Duodenal mucosa (tissue), 2 donors: Measurements from ENCODE around the gene SEMA4D.

ENCODE experiments used
- H3K27ac ChIP-seq: one replicate; pipeline ENCODE4 v1.7.0; 2013; ENCODE audit warnings: low read depth, low read length
- H3K27me3 ChIP-seq, 2 donors: one replicate each; pipeline ENCODE4 v1.7.0; 2013; ENCODE audit warnings: low read length in 2 of 2, control low read depth in 1 of 2; ENCODE audit not compliant: insufficient read depth in 2 of 2, control insufficient read depth in 1 of 2
- H3K36me3 ChIP-seq, 2 donors: one replicate each; pipeline ENCODE4 v1.7.0; 2013; ENCODE audit warnings: low read length in 2 of 2, control low read depth in 1 of 2; ENCODE audit not compliant: insufficient read depth in 2 of 2, control insufficient read depth in 1 of 2
- H3K4me1 ChIP-seq, 2 donors: one replicate each; pipeline ENCODE4 v1.7.0; 2013; ENCODE audit warnings: low read length in 2 of 2, control low read depth in 1 of 2; ENCODE audit not compliant: insufficient read depth in 2 of 2, control insufficient read depth in 1 of 2
- H3K4me3 ChIP-seq, 2 donors: one replicate each; pipeline ENCODE4 v1.7.0; 2013; ENCODE audit warnings: low read length in 2 of 2, low read depth in 1 of 2
- H3K9ac ChIP-seq, 2 donors: one replicate each; pipeline ENCODE4 v1.7.0; 2013; ENCODE audit warnings: low read length in 2 of 2, low read depth in 1 of 2
- H3K9me3 ChIP-seq, 2 donors: one replicate each; pipeline ENCODE4 v1.7.0; 2013; ENCODE audit warnings: low read length in 2 of 2, control low read depth in 1 of 2; ENCODE audit not compliant: control insufficient read depth in 1 of 2

Gene SEMA4D

DNA sequence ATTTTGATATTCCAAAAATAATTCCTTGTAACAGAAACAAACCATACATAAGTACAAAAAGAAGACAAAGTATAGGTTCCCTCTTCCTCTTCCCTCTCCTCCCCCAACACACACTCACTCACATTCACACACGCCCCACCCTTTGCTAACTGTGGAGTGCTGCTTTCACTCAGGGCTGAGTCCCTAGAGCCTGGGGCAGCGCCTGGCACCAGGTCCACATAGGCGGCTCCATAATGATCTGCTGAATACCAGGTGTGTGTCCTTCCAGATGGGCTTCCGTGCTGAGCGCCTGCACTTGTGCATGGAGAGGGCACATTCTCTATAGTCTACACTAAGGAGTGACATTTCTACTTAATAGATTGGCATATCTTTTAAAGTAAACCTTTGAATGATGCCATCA is 3.7 kb downstream of the SEMA4D start:
- H3K9me3 ChIP-seq, result no peaks in the 10 kb centered on the region
- H3K4me1 ChIP-seq, result peaks cover 50 to 61% of the 10 kb centered on the region in 2 donors
- no peaks in the 10 kb centered on the region for H3K36me3 ChIP-seq
- peak overlapping the region; percentile 23 for H3K27ac ChIP-seq
- peak overlapping the region in 1 of 2 donors; percentile 14 for H3K4me3 ChIP-seq
- no peaks in the 10 kb centered on the region for H3K27me3 ChIP-seq
- no peak overlapping the region for H3K9ac ChIP-seq

DNA sequence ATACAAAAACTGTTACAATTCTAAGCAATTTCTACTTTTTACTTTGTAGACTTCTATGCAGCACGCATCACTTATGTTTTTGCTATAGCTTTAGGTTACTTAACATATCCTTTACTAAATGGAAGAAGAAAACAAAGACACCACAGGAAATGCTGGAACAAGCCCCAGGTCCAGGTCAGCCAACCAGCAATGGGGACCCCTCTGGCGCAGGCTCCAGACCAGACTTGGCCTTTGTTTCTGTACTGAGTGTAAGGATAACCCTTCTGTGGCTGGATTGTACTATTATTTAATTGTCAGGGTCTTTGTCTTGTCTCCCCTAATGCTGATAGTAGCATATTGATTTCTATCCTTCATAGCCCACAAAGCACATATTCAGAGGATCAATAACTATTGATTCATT is 4.2 kb downstream of the SEMA4D start:
- no peak overlapping the region for H3K9ac ChIP-seq

DNA sequence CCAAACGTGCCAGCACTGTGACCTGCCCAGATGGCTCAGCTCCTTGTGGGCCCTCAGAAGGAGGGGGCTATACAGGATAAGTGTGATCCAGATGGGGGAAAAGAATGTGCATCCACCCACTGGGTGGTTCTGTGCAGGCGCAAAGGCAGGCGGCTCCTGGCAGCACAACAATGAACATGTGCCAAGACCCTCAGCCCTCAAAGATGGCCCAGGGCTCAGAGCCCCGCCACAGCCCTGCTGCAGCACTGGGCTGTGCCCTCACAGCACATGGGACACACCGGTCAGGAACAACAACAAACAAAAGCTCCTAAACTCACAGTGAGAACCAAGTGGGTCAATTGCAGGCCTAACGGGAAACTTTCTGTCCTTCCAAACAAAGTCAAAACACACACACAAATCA is 4.7 kb downstream of the SEMA4D start:
- no peaks in the 10 kb centered on the region for H3K9me3 ChIP-seq
- no peak overlapping the region for H3K4me3 ChIP-seq
- peaks cover 42 to 51% of the 10 kb centered on the region in 2 donors for H3K4me1 ChIP-seq
- no peaks in the 10 kb centered on the region for H3K27me3 ChIP-seq
- H3K36me3 ChIP-seq, result no peaks in the 10 kb centered on the region
- H3K27ac ChIP-seq, result no peak overlapping the region
- H3K9ac ChIP-seq, result no peak overlapping the region

More for the DNA sequence above, 4.2 kb downstream of the SEMA4D start:
- Histone ChIP-seq H3K27ac (no peak overlapping the region), H3K27me3 (no peaks in the 10 kb centered on the region), H3K4me3 (no peak overlapping the region), H3K36me3 (no peaks in the 10 kb centered on the region), H3K4me1 (peaks cover 47 to 56% of the 10 kb centered on the region in 2 donors), H3K9me3 (no peaks in the 10 kb centered on the region)

DNA sequence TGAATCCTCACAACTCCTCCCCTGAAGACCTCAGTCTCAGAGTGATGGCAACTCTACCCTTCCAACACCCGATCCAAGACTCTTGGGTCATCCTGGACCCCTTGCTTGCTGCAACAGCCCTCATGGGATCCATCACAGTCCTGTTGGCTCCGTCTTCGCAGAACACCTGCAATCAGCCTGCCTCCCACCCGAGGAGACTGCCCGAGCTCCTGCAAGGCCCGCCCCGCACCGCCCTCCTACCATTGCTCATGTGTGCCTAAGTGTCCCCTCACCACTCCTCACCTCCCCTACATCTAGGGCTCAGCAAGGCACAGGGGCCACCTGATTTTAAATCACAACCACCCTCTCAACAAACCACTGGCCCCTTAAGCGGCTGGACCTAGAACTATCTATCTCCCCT is 5.3 kb downstream of the SEMA4D start:
- Histone ChIP-seq H3K9me3 (no peaks in the 10 kb centered on the region), H3K4me1 (peaks cover 42 to 50% of the 10 kb centered on the region in 2 donors), H3K27ac (no peak overlapping the region), H3K36me3 (no peaks in the 10 kb centered on the region), H3K9ac (no peak overlapping the region), H3K27me3 (no peaks in the 10 kb centered on the region), H3K4me3 (no peak overlapping the region)

DNA sequence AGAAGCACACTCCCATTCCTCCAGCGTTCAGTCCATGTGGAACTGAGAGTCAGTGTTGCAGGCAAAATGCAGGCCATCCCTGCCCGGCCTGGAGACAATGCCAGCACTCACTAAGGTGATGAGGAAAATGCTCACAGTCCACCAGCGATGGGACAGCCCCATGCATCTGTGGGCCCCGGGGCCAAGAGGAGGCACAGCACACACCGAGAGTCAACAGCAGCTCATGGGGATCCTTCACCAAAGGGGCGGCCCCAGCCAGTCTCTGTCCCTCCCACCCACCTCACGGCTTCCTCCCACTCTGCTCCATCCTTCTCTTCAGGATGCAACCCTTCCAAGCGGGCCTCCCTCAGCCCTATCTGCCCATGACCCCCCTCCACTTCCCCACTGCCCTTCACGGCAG is 6.2 kb downstream of the SEMA4D start:
- no peak overlapping the region for H3K27ac ChIP-seq

DNA sequence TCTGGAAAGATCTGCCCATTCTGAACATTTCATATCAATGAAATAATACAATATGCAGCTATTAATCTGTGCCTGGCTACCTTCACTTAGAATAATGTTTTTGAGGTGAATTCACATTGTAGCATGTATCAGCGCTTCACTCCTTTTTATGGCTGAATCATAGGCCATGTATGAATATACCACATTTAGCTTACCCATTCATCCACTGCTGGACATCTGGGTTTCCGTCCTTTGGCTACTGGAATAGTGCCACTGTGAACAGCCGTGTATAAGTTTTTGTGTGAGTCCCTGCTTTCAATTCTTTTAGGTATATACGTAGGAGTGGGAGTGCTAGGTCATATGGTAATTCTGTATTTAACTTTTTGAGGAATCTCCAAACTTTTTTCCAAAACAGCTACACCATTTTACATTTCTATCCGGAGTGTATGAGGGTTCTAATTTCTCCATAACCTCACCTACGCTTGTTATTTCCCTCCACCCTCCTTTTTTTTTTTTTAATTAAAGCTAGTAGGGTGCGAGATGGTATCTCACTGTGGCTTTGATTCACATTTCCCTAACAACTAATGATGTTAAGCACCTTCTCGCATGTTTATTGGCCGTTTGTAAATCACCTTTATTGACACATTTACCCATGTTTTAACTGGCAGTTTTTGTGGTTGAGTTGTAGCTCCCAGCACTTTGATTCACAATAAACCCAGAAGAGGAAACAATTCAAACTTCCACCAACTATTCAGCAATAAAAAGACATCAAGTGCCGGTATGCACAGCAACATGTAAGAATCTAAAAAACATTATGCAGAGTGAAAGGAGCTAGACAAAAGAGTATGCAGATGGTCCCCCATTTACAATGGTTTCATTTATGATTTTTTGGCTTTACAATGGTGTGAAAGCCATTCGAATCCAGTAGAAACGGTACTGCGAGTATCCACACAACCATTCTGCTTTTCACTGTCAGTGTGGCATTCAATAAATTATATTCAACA is 8.1 kb downstream of the SEMA4D start:
- Histone ChIP-seq H3K9ac (no peak overlapping the region), H3K27ac (no peak overlapping the region), H3K9me3 (no peaks in the 10 kb centered on the region), H3K36me3 (no peaks in the 10 kb centered on the region), H3K4me1 (peaks cover 27 to 31% of the 10 kb centered on the region in 2 donors), H3K4me3 (no peak overlapping the region), H3K27me3 (no peaks in the 10 kb centered on the region)

More for the DNA sequence above, 6.2 kb downstream of the SEMA4D start:
- Histone ChIP-seq H3K36me3 (no peaks in the 10 kb centered on the region), H3K9me3 (no peaks in the 10 kb centered on the region), H3K4me1 (peaks cover 39 to 46% of the 10 kb centered on the region in 2 donors), H3K9ac (no peak overlapping the region), H3K4me3 (no peak overlapping the region), H3K27me3 (no peaks in the 10 kb centered on the region)

- no peaks in the 10 kb centered on the region for H3K9me3 ChIP-seq
- H3K27me3 ChIP-seq, result no peaks in the 10 kb centered on the region
- peaks cover 27 to 31% of the 10 kb centered on the region in 2 donors for H3K4me1 ChIP-seq
- no peak overlapping the region for H3K4me3 ChIP-seq
- H3K36me3 ChIP-seq, result no peaks in the 10 kb centered on the region
- no peak overlapping the region for H3K9ac ChIP-seq
- no peak overlapping the region for H3K27ac ChIP-seq
Measured at GRCh38 chr9:89488936-89489335, 9.0 kb downstream of the SEMA4D start.

GRCh38 chr9:89488131-89488530 is 9.8 kb downstream of the SEMA4D start:
- H3K27ac ChIP-seq, result no peak overlapping the region
- H3K4me3 ChIP-seq, result no peak overlapping the region
- no peaks in the 10 kb centered on the region for H3K9me3 ChIP-seq
- H3K4me1 ChIP-seq, result peaks cover 26 to 27% of the 10 kb centered on the region in 2 donors
- no peak overlapping the region for H3K9ac ChIP-seq
- no peaks in the 10 kb centered on the region for H3K27me3 ChIP-seq
- H3K36me3 ChIP-seq, result no peaks in the 10 kb centered on the region

DNA sequence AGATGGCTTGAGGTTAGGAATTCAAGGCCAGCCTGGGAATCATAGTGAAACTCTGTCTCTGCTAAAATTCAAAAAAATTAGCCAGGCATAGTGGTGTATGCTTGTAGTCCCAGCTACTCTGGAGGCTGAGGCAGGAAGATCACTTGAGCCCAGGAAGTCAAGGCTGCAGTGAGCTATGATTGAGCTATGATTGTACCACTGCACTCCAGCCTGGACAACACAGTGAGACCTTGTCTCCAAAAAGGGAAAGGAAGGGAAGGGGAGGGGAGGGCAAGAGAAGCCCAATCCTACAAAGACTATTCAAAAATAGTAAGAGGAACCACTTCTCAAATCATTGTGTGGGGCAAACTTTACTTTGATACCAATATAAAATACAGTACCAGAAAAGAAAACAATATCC is 11.2 kb downstream of the SEMA4D start:
- H3K4me1 ChIP-seq, result peaks cover 29 to 32% of the 10 kb centered on the region in 2 donors
- H3K36me3 ChIP-seq, result no peaks in the 10 kb centered on the region
- no peaks in the 10 kb centered on the region for H3K27me3 ChIP-seq
- H3K9me3 ChIP-seq, result no peaks in the 10 kb centered on the region
- no peak overlapping the region for H3K27ac ChIP-seq
- H3K4me3 ChIP-seq, result no peak overlapping the region
- H3K9ac ChIP-seq, result no peak overlapping the region

GRCh38 chr9:89484475-89485404 is 13.2 kb downstream of the SEMA4D start:
- Histone ChIP-seq H3K4me3 (peak overlapping the region; percentile 54 to 68), H3K4me1 (peaks cover 24 to 40% of the 10 kb centered on the region in 2 donors), H3K9me3 (no peaks in the 10 kb centered on the region), H3K27me3 (no peaks in the 10 kb centered on the region), H3K9ac (peak overlapping the region in 1 of 2 donors; percentile 4), H3K27ac (no peak overlapping the region), H3K36me3 (no peaks in the 10 kb centered on the region)
